NCI-H2107 treated with DMSO at 0.1 percent for 48 hours (cell line): ENCODE data around the gene DNAH7.
"Not testable (repeated sequence)": the region's sequence is repeated elsewhere in the genome, so short reads cannot be mapped to it uniquely, and the experiment has no call there.

ENCODE experiments used
- DNase-seq: peaks from one replicate; lab custom pipeline; 2025; ENCODE audit not compliant: unreplicated experiment; lab: John Stamatoyannopoulos, UW

Gene DNAH7

DNA sequence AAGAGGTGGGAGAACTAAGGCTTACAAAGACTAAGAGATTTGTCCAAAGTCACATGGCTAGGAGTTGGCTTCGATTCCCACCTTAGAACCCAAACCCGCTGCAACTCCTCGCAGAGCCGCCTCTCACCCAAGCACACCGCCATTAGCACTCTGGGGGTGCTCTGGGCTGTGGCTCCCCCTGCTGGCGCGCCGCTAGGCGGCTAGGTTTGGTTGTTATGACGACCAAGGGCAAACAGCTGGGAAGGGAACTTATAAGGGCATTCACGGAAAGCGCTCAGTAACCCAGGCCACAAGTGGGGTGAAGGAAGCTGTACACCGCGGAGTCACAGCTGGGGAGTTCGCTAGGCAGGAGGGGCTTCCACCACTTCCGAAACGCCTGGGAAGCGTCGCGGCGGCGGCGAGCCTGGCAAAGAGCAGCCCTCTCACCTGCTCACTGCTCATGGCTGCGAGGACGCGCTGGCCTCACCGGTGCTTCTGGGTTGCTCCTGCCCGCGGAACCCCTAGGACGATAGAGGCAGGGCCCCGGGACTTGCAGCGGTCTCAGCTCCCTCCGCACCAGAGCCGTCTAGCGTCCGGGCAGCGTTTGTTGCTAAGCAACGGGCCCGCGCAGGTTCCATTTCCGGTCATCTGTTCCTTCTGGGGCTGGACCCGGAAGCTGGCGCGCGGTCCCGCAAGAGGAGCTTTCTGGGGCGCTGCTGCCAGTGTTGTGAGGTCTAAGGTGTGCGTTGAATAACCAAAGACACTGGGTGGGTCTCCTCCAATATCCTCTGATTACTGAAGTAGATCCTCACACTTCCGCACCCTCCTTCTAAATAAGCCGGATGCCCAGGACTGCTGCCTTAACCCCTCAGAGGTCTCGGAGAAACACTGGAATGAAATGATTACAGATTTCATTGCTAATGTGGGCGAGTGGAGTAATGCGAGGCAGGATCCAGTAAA lies at the start of gene DNAH7:
Gene DNAH7 (minus strand): TSS at position 567 of the 939 bp plus-strand sequence. CDS start 126 bp downstream, at position 441.
- peak; percentile 56 for DNase-seq

DNA sequence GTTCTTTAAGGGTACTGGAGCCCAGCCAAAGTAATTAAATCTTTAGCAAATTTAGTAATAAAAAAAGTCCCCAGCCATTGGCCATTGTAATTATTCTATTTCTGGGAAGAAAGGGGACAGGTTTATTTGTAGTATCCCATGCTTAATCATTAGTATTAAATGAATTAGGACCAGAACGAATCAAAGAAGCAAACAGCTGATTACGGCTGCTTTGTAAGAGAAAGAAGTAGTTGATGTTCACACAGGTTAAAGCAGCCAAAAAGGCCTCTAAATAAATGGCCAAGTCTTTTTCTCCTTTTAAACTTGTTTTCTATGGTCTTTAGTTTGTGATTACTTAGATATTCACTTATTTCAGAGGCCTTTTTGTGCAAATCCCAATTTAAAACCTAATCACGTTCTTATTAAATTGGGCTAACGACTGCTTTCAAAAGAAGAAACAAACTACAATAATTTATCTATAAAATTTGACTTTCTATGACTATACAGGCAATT lies 48.6 kb upstream of the DNAH7 start:
- DNase-seq, result no peak

DNA sequence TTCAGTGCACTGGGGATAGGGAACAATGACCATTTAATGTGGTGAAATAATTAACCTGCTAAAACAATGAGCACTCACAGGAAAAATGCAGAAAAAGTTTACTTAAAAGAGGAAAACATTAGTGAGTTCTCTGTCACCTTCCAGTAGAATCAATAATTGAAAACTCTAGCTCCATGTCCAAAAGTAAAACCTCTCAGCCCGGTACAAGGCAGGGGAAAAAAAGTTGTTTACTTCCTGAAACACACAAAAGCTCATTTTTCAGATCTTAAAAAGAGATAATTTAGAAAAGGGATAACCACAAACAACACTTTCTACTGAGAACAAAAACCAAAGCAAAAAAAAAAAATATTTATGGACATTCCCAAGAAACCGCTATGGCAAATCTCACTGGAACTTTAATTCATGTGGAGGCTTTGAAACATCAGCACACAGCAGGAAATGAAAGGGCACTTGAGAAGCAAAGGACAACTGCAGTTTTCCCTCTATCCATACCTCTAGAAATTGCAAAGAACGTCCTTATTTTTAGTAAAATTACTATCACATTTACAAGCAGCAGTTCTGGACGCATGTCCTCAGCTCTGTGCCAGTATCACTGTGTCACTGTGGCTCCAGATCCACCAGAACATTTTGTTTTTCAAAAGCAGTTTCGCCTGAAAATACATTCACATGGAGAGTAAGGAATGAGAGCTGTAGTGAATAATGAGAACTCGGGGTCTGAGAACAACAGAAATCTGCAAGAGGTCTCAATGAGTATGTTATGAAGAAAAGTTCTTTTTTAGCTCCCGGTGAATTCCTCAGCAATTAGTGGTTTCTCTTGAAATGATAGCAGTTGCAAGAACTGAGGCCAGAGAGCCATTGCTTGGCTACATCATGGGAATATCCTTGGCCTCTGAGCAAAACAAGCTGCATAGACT lies 44.7 kb upstream of the DNAH7 start:
- no peak for DNase-seq

DNA sequence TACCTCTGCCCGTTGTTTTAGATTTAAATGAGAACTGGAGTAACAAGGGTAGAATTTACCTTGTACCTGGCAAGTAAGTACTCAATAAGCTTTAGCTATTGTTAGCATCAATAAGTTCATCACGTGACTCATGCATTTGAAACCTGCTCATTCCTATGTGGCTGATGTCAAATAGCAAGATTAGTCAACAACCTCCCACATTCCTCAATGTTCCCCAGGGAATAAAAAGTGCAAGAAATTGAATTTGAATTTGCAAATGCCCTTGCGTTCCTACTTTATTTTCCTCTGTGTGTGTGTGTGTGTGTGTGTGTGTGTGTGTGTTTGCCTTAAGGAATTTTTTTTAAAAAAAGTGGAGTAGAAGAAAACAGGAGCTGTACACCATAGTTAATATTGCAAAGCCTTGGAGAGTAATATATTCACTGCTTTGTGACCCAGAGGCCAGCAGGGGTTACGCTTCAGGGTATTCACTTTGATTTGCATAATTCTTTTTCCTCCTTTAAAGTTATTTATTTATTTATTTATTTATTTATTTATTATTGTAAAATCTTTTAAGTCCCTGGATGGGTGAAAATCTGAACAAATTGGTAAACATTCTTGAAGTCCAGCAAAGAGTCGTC lies 43.9 kb upstream of the DNAH7 start:
- DNase-seq, result no peak

DNA sequence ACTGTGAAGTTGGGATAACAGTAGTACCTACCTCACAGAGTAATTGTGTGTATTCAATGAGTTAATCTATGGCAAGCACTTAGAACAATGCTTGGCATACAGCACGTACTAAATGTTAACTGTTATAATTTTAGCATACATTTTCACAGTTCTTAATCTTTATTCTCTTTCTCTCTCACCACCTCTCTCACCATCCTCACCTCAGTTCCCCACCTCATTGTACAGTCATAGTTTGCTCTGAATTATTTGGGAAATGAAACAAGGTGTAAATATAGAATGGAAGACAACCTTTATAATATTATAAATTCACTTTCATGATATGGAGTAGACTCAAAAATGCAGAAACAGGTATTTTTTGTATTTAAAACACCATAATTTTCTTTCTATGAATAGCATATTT lies 40.0 kb upstream of the DNAH7 start:
- no peak for DNase-seq

DNA sequence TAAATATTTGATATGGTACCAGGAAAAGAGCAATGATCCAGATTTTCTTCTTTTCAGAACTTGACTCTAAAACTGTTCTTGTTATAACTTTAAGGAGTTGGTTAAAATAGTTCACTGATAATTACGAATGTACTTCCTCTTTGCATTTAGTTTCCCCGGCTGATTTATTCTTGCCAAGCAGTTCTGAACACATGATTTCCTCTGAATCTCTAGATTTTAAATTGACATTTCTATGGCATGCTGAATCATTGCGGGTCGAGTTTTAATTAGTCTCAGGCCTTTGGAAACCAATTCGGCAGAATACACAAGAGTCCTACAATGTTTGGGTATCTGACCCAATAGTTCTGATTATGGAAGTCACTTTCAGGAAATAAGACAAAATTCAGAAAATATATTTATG lies 37.3 kb upstream of the DNAH7 start:
- DNase-seq, result no peak

DNA sequence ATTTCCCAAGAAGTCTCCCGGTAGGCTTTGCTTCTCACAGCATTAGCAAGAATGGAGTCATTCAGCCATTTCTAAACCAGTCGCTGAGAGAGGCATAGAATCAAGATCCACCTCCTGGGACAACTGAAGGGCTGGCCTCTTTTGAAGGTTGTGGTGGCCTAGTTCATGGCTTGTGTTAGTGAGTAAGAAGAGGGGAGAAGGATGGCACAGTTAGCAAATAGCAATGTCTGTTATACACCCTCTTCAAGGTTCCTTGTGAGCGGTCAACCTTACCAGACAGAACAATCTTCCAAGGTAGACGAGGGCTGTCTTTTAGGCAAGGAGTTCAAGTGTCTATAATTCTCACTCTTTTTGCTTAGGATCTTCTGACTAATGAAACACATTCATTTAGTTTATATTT lies 35.4 kb upstream of the DNAH7 start:
- DNase-seq, result no peak

DNA sequence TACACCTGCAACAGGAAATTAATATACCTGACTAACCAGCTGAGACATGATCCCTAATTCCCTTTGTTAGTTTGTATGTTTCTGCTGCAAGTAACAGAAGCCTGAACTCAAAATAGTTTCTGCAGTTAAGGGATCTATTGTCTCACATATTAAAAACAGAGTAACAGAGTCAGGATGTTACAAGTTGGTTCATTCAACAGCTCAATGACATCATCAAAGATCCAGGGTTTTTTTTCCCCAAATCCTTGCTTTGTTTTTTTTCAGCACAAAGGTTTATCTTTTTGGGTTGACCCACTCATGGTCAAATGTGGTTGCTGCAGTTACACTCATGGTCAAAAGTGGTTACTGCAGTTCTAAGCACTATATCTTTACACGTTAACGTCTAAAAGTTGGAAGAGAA lies 35.0 kb upstream of the DNAH7 start:
- DNase-seq, result no peak

DNA sequence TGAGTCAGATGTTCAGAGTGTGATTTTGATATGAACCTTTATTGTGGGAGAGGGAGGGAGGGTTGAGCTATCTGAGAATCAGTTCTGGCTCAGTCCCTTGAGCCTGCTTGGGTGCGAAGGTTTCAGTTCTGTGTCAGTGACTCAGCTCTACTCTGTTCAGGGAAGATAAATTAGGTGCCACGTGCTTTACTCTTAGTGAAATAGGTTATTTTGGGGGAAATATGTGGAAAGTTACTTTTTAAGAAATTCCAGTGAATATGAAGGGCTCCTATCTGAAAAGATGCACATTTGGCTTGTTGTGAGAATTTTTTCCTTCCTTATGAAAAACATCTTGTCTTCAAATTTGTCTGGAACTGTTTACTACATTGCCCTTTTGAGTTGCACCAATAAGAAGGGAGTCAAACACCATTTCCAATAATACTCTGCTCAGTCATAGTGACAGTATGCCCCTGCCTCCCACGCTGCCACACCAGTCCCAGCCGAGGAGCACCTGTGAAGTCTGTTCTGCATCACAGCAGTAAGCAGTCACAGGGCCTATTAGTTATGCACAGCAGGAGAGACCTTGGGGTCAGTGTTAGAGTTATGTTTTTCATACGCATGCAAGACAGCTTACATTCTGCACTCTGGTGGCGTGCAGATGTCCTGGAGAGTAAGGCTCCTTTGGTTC lies 32.8 kb upstream of the DNAH7 start:
- DNase-seq, result no peak

DNA sequence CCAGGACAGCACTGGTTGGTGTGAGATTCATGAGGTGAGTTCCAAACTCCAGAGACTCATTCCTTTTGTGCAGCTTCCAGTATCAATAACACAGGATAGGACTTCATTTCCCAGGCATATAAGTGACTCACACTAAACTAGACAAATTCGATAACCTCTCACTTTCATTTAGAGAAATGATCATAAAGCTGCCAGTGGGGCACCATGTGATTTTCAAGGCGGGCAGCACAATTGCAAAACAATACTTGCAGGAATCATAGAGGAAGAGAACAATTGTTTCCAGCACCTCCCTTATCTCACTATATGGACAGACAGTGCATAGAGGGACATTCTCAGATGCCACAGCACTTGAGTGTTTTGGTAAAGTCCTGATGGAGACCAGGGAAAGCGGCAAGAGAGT lies 31.3 kb upstream of the DNAH7 start:
- DNase-seq, result no peak

DNA sequence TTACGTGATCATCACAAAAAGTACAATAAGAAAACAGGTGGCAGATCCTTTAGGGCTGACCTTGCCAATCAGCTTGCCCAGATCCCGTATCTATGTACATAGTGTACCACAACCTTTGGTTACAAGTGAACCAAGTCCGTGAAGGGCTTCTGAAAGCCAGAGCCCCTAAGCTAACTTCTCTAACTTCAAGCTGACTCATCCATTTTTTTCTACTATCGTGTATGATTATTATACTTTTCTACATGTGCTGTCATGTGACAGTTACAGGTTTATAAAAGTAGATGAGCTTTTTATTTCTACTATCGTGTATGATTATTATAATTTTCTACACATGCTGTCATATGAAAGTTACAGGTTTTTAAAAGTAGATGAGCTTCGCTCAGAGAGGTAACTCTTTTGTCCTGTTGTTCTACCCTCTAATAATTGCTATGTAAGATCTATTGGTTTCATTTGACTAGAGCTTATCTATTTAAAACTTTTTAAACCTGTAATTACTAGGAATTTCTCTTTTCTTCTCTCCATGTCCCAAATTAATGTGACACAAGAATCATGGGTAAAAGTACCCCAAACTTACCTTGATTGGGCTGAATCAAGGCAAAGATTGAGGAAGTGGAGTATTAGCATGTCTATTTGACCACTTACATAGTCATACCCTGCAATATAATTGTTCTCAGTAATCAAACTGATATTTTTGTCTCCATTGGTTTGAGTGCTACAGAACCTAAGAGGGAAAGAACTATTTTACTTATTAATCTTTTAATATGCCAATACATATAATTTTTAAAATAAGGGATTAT lies 29.4 kb upstream of the DNAH7 start:
- DNase-seq, result no peak

DNA sequence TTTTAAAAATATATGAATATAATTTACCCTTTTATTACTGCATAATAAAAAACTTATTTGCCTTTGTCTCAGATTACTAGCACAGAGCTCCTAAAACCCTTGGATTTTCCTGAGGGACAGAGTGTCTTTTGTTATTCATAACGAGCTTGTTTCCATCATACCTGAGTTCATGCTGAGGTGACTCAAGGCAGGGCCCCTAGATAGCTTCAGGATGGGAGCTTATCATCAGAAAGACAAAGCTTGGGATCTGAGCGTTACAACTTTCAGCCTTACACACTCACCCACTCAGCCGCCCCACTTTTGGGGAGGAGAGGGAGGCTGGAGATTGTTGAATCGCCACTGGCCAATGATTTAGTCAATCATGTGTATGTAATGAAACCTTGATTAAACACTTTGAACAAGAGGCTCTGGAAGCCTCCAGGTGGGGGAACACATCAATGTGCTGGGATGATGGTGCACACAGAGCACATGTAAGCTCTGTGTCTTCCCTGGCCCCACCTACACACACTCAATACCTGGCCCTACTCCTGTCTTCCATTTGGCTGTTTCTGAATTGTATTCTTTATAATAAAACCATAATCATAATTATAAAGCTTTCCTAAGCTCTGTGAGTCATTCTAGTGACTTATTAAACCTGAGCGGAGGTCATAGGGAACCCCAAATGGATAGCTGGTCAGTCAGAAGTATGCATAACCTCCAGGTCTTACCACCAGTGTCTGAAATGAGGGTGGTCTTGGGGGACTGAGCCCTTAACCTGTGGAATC lies 28.5 kb upstream of the DNAH7 start:
- DNase-seq, result no peak

DNA sequence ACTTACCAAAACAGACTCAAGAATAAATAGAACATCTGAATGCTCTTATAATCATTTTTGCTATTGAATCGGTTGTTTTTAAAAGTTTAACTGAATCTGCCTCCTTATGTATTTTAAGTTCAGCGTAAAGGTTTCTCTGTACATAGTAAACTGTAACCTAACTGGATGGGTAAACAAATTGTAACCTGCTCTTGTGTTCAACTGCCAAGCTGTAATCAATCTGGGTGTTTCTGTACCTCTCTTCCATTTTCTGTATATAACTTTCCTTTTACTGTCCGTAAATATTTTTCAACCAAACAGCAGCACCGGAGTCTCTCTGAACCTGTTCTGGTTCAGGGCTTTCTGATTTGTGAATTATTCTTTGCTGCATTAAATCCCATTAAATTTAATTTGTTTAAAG lies 27.6 kb upstream of the DNAH7 start:
- DNase-seq, result no peak

DNA sequence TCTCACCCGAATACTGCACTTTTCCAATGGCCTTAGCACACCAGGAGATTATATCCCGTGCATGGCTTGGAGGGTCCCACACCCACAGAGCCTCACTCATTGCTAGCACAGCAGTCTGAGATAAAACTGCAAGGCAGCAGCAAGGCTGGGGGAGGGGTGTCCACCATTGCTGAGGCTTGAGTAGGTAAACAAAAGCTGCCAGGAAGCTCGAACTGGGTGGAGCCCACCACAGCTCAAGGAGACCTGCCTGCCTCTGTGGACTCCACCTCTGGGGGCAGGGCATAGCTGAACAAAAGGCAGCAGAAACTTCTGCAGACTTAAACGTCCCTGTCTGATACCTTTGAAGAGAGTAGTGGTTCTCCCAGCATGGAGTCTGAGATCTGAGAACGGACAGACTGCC lies 20.8 kb upstream of the DNAH7 start:
- not testable (repeated sequence) for DNase-seq

DNA sequence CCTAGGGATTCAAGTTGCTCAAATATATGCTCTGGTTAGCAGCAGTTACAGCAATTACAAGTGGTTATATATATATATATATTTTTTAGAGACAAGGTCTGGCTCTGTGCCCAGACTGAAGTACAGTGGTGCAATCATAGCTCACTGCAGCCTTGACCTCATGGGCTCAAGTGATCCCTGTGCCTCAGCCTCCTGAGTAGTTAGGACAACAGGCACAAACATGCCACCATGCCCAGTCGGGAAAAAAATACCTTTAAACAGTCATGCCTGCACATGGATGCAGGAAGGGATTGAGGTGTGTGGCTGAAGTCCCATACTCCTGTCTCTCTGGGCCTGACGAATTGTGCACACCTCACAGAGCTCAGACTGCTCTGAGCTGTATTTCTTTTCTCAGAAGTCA lies 19.6 kb upstream of the DNAH7 start:
- no peak for DNase-seq

DNA sequence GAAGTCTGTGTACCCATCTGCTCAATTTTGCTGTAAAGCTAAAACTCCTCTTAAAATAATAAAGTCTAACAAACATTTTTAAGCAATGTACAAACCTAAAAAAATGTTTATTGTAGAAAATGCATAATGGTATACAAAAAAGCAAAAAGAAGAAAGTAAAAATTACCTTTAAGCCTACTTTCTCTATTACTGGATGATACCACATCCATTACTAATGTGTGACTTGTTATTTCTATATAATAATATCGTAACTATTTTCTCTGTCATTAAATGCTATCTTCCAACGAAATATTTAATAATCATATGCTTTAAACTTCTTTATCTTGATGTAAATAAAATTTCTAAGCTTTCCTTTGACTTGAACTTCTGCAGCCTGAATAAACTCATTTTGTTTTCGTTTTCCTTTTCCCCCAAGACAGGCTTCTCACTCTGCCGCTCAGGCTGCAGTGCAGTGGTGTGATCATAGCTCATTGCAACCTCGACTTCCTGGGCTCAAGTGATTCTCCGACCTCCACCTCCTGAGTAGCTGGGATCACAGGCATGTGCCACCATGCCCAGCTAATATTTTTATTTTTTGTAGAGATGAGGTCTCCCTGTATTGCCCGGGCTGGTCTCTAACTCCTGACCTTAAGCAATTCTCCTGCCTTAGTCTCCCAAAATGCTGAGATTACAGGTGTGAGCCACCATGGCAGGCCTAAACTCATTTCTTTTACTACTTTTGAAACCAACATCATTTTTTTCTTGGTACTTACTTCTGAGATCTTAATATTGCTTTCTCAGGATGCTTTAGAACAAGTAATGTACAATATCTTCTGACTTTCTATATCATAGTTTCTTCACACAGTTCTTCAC lies 18.1 kb upstream of the DNAH7 start:
- DNase-seq, result no peak

DNA sequence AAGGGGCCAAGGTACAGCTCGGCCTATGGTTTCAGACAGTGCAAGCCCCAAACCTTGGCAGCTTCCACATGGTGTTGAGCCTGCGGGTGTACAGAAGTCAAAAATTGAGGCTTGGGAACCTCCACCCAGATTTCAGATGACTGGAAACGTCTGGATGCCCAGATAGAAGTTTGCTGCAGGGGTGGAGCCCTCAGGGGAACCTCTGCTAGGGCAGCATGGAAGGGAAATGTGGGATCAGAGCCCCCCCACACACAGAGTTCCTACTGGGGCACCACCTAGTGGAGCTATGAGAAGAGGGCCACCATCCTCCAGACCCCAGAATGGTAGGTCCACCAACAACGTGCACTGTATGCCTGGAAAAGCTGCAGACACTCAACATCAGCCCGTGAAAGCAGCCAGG lies 15.0 kb upstream of the DNAH7 start:
- DNase-seq, result no peak

DNA sequence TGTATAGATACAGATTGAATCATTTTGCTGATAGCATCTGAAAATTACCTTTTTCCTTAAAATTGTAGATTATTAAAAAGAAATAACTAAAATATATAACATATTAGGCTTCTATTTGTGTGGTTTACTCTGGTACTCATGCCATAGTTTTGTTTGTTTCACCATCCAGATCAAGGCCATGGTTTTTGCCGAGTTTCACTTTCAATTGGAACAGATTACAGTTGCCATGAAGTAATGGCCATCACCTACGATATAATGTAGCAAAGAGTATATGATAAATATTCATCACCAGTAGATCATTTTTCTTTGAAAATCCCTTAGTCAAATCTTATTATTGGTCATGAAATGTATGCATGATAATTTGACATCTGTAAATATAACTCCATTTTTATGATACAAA lies 11.9 kb upstream of the DNAH7 start:
- no peak for DNase-seq
